Head of caudate nucleus (tissue), 42 donors: ENCODE measurements around the gene FKBP1C.

Experiments used
- DNase-seq, 42 donors: peaks; one replicate each; pipeline versions ENCODE4 v3.0.0 to v3.0.0-alpha.2; 2020 to 2021; ENCODE audit warnings: mixed read lengths in 7 of 42
- intact Hi-C: fragments of 100-400 bp; cut with DNase I; formaldehyde crosslinking; loops from one replicate; pipeline ENCODE4 v1.15.0; 2022

The FKBP1C gene

GRCh38 chr6:63249875-63250482 is 38.7 kb downstream of the FKBP1C start:
- intact Hi-C loops, result no loop called here
- DNase-seq, result no peak

GRCh38 chr6:63259153-63259552 is 47.9 kb downstream of the FKBP1C start:
- intact Hi-C loops, result no loop called here

DNA sequence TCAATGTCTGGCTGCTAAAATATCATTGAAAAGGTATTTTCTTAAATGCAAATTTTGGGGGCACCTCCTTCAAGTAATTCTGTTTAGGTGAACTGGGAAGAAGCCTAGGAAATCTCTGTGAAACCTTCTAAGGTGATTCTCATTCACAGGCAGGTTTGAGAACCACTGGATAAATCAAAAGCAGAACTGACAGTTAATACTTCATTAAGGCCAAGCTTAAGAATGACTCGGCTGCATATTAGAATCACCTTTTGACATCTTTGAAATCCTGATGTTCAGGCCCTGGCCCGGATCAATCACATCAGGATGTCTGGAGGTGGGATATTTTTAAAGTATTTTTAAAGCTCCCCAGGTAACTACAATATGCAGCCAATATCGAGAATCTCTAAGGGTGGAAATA is 50.6 kb downstream of the FKBP1C start:
- intact Hi-C loops, result no loop called here
- DNase-seq, result no peak

More at GRCh38 chr6:63259153-63259552, 47.9 kb downstream of the FKBP1C start:
- no peak for DNase-seq
